Activated CD8-positive, alpha-beta T cell treated with anti-CD3 and anti-CD28 coated beads for 36 hours (primary cell): Measurements from ENCODE around the gene ACTN4. TPM values are rescaled to one million over a fixed set of nuclear protein-coding genes. Genes with fewer than 3 reads are reported as not detected.

Experiments used
- ATAC-seq: fragments of 200-7000 bp; cut with Tn5 transposase; one replicate; pipeline ENCODE4 v1.10.0; 2021; ENCODE audit warnings: mild to moderate bottlenecking, moderate library complexity
- CTCF ChIA-PET: fragments of 350-600 bp; sonication (Branson Sonifier 250); formaldehyde crosslinking; loops from one replicate; lab custom pipeline; 2021; ENCODE audit warnings: antibody characterized with exemption; lab: Charles Lee
- POLR2A ChIA-PET: fragments of 350-600 bp; sonication (Branson Sonifier 250); formaldehyde crosslinking; loops from one replicate; lab custom pipeline; 2021; ENCODE audit warnings: antibody characterized with exemption; lab: Charles Lee
- DNase-seq: peaks from one replicate; pipeline ENCODE4 v3.0.0-alpha.2; 2020
- H3K27ac Mint-ChIP-seq: one replicate; pipeline ENCODE4 v1.8.0; 2021; ENCODE audit warnings: mild to moderate bottlenecking, mixed read lengths
- H3K27me3 Mint-ChIP-seq: one replicate; pipeline ENCODE4 v1.8.0; 2021; ENCODE audit warnings: mixed read lengths
- H3K36me3 Mint-ChIP-seq: one replicate; pipeline ENCODE4 v1.8.0; 2021; ENCODE audit warnings: low read depth, mixed read lengths
- H3K4me1 Mint-ChIP-seq: one replicate; pipeline ENCODE4 v1.8.0; 2021; ENCODE audit warnings: low read depth, mixed read lengths
- H3K4me3 Mint-ChIP-seq: one replicate; pipeline ENCODE4 v1.8.0; 2021; ENCODE audit warnings: mild to moderate bottlenecking, moderate library complexity, mixed read lengths
- H3K9me3 Mint-ChIP-seq: one replicate; pipeline ENCODE4 v1.8.0; 2021; ENCODE audit warnings: mixed read lengths
- CTCF ChIP-seq: fragments of 200-600 bp; IDR thresholded peaks from one replicate; pipeline ENCODE4 v1.8.0; 2022; ENCODE audit warnings: antibody characterized with exemption, mild to moderate bottlenecking
- intact Hi-C: fragments of 100-400 bp; cut with micrococcal nuclease; formaldehyde crosslinking; loops from one replicate; pipeline ENCODE4 v1.10.0; 2022
- total RNA-seq, 2 experiments: library from RNA; stranded (reverse); gene quantifications; one replicate each; pipeline ENCODE4 v1.2.3, GENCODE V29; 2021

ACTN4 gene
- total RNA-seq, 2 experiments from 2014 or later: 183 to 189 TPM

DNA sequence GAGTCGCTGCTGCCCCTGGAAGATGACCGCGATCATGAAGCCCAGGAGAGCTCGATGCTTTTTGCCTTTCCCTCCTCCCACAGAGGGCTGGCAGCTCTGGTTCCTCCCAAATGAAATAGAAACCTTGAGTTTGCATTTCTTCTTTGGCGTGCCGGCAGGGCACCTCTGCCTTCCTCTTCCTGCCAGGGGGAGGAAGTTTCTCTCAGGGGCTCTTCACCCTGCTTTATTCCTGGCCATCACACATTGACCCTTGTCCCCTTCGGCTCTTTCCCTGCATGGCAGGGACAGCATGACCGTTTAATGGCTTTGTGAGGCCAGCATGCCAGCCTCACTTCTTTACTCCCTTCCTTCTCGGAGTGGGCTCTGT lies 47.9 kb downstream of the ACTN4 start:
- peaks cover 4% of the 10 kb centered on the region for H3K36me3 Mint-ChIP-seq
- peaks cover 48% of the 10 kb centered on the region for H3K4me1 Mint-ChIP-seq
- no peak for DNase-seq
- no peak for TF ChIP-seq CTCF
- intact Hi-C loops: no loop called here
- H3K4me3 Mint-ChIP-seq: no peak overlapping the region
- ATAC-seq: no peak
- CTCF ChIA-PET: no interaction called here
- H3K9me3 Mint-ChIP-seq: no peaks in the 10 kb centered on the region
- no peaks in the 10 kb centered on the region for H3K27me3 Mint-ChIP-seq
- POLR2A ChIA-PET: interaction anchor here (0.6 kb wide), 1 partner anchor 145 kb away, joined by 3 read pairs; no protein-coding TSS in a partner anchor
- peak overlapping the region; percentile 55 for H3K27ac Mint-ChIP-seq

DNA sequence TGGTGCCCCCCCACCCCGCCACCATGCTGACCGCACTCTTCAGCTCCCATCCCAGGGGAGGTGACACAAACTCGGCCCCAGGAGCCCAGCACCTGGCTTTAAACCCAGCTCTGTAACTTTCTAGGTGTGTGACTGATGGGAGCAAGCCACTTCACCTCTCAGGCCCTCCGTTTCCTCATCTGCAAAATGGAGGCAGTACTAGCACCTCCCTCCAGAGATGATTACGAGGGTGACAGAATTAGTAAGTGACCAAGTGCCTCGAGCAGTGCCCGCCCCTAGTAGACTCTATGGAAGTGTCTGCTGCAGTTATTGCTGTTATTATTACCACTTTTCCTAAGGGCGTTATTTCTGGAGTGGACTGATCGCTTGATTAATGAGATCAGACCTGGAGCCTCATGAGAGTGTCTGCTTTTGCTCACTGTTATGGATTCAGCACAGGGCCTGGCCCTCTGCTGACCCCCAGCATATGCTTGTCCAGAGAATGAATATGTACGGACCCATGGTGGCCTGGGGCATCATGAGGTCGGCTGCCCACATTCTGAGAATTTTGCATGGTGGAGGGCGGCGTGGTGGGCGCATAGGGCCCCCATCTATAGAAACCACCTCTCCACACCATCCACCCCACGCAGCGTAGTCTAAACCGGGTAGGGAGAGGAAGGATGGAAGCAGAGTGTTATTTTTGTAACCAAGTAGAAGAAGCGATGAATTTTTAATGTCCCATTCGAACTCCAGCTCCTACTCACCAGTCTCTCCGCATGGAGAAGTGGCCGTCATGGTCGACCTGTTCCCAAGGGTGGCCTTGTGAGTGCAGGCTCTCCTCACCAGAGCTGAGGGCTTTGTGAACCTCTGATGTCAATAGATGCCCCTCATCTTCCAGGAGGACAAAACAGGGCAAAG lies 48.6 kb downstream of the ACTN4 start:
- no peak overlapping the region for H3K4me3 Mint-ChIP-seq
- DNase-seq (no peak), ATAC-seq (no peak)
- H3K27ac Mint-ChIP-seq: no peak overlapping the region
- intact Hi-C loops: no loop called here
- no peaks in the 10 kb centered on the region for H3K27me3 Mint-ChIP-seq
- POLR2A ChIA-PET: interaction anchor here (0.6 kb wide), 1 partner anchor 145 kb away, joined by 3 read pairs; no protein-coding TSS in a partner anchor
- H3K9me3 Mint-ChIP-seq: no peaks in the 10 kb centered on the region
- CTCF ChIA-PET: no interaction called here
- H3K36me3 Mint-ChIP-seq: peaks cover 4% of the 10 kb centered on the region
- no peak for TF ChIP-seq CTCF
- H3K4me1 Mint-ChIP-seq: peaks cover 48% of the 10 kb centered on the region

DNA sequence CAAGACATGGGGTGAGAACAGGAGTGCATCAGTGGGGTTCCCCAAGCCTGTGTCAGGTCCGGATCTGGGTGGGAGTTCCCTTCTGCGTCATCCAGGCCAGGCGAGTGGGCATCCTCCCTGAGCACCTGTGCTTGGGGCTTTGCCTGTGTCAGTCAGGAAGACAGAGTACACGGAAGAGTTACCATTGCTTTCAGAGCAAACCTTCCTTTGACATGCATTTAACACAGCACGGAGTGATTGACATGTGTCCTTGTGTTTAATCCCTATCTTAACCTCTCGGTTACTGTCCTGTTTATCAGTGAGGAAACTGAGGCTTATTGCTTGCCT lies 49.2 kb downstream of the ACTN4 start:
- no peak for TF ChIP-seq CTCF
- no peaks in the 10 kb centered on the region for H3K9me3 Mint-ChIP-seq
- H3K27me3 Mint-ChIP-seq: no peaks in the 10 kb centered on the region
- CTCF ChIA-PET: no interaction called here
- peaks cover 48% of the 10 kb centered on the region for H3K4me1 Mint-ChIP-seq
- DNase-seq (no peak), ATAC-seq (no peak)
- H3K27ac Mint-ChIP-seq: no peak overlapping the region
- POLR2A ChIA-PET: no interaction called here
- H3K4me3 Mint-ChIP-seq: no peak overlapping the region
- intact Hi-C loops: no loop called here
- peaks cover 4% of the 10 kb centered on the region for H3K36me3 Mint-ChIP-seq

DNA sequence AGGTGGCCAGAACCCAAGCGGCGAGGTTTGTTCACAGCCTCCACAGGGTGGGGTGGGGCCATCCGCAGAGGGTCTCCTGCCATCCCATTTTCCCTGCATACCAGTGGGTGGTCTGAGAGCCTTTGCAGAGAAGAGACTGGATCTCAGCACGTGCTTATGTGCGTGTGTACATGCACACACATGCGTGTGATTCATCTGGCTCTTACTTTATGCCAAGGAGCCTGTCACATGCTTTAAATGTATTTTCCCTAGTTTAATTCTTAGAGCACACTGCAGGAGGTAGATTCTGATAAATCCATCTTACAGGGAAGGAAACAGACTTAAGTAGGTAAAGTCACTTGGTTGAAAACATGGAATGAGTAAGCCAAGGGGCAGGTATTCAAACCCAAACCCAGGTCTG lies 49.7 kb downstream of the ACTN4 start:
- H3K36me3 Mint-ChIP-seq: peaks cover 4% of the 10 kb centered on the region
- H3K27me3 Mint-ChIP-seq: no peaks in the 10 kb centered on the region
- H3K4me1 Mint-ChIP-seq: peaks cover 43% of the 10 kb centered on the region
- ChIA-PET CTCF (no interaction called here), POLR2A (no interaction called here)
- intact Hi-C loops: no loop called here
- no peaks in the 10 kb centered on the region for H3K9me3 Mint-ChIP-seq
- no peak overlapping the region for H3K27ac Mint-ChIP-seq
- H3K4me3 Mint-ChIP-seq: no peak overlapping the region
- TF ChIP-seq CTCF: no peak
- DNase-seq (no peak), ATAC-seq (no peak)

DNA sequence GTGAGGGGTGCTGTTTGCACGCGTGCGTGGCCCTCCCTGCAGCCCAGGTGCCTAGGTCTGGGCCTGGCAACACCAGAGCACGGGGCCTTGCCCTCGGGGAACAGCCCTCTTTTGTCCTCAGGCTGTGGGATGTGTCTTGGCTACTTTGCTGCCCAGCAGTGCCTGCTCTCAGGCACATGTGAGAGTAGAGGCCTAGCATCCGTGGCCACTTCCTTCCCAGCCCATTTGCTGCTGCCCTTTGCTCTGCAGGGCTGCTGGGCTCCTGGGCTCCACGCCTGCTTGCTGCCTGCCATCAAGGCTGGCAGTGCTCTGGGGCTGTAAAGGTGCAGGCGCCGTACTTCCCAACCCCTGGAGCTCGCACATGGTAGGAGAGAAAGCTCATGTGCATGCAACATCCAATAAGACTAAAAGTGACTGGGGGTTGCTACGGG lies 50.2 kb downstream of the ACTN4 start:
- CTCF ChIA-PET: no interaction called here
- Mint-ChIP-seq H3K4me3 (no peak overlapping the region), H3K36me3 (peaks cover 3% of the 10 kb centered on the region), H3K9me3 (no peaks in the 10 kb centered on the region), H3K27me3 (no peaks in the 10 kb centered on the region), H3K27ac (no peak overlapping the region), H3K4me1 (peaks cover 38% of the 10 kb centered on the region)
- TF ChIP-seq CTCF: no peak
- DNase-seq: no peak
- intact Hi-C loops: no loop called here
- ATAC-seq: no peak
- POLR2A ChIA-PET: no interaction called here
